Calu3 (cell line): ENCODE data around the gene SLC5A10. TPM values are rescaled to one million over a fixed set of nuclear protein-coding genes. Genes with fewer than 3 reads are reported as not detected.

Experiments
- Bru-seq: library from RNA; stranded (reverse); fragments of 400-500 nt; gene quantifications from one replicate; lab custom pipeline; 2021; lab: Mats Ljungman, UMichigan
- BruChase-seq, 2 experiments: library from RNA; stranded (reverse); fragments of 400-500 nt; gene quantifications; one replicate each; lab custom pipeline; 2021; lab: Mats Ljungman, UMichigan
- BruUV-seq: library from RNA; stranded (reverse); fragments of 400-500 nt; replicated peaks from 2 replicates; lab custom pipeline; 2021; lab: Mats Ljungman, UMichigan
- CTCF ChIA-PET: fragments of 300-600 bp; sonication (Branson Sonifier 250); formaldehyde crosslinking; loops from one replicate; lab custom pipeline; 2022; ENCODE audit warnings: antibody characterized with exemption; lab: Charles Lee
- DNase-seq: peaks from one replicate; pipeline ENCODE4 v3.0.0; 2022
- H3K27ac Mint-ChIP-seq: one replicate; pipeline ENCODE4 v1.8.0; 2022; ENCODE audit warnings: mixed read lengths; ENCODE audit not compliant: unreplicated experiment
- H3K27me3 Mint-ChIP-seq: one replicate; pipeline ENCODE4 v1.8.0; 2022; ENCODE audit warnings: mixed read lengths; ENCODE audit not compliant: unreplicated experiment
- H3K36me3 Mint-ChIP-seq: one replicate; pipeline ENCODE4 v1.8.0; 2022; ENCODE audit warnings: mild to moderate bottlenecking, moderate library complexity, mixed read lengths; ENCODE audit not compliant: insufficient read depth, unreplicated experiment
- H3K4me1 Mint-ChIP-seq: one replicate; pipeline ENCODE4 v1.8.0; 2022; ENCODE audit warnings: mild to moderate bottlenecking, low read depth, mixed read lengths; ENCODE audit not compliant: unreplicated experiment
- H3K4me3 Mint-ChIP-seq: one replicate; pipeline ENCODE4 v1.8.0; 2022; ENCODE audit warnings: mild to moderate bottlenecking, low read depth, moderate library complexity, mixed read lengths; ENCODE audit not compliant: unreplicated experiment
- H3K9me3 Mint-ChIP-seq: one replicate; pipeline ENCODE4 v1.8.0; 2022; ENCODE audit warnings: low read depth, mixed read lengths; ENCODE audit not compliant: unreplicated experiment
- intact Hi-C: fragments of 100-400 bp; cut with micrococcal nuclease; formaldehyde crosslinking; loops from one replicate; pipeline ENCODE4 v1.10.0; 2022; ENCODE audit not compliant: unreplicated experiment
- long read RNA-seq: library from polyadenylated mRNA; stranded (forward); transcript quantifications from one replicate; pipeline ENCODE4 v2.0.0, GENCODE V29; 2022
- total RNA-seq: library from RNA; stranded (reverse); gene quantifications from 2 replicates; pipeline ENCODE4 v1.2.3, GENCODE V29; 2022
- TF ChIP-seq, protein P1 (sequence below): fragments of 200-600 bp; IDR thresholded peaks from one replicate; pipeline ENCODE4 v1.8.0; 2022; ENCODE audit warnings: antibody characterized with exemption; ENCODE audit not compliant: unreplicated experiment

SLC5A10 gene
- total RNA-seq (not detected in 2 replicates), Bru-seq, nascent RNA (not detected), BruChase-seq, experiment 1, labeled RNA remaining after a 6-hour chase (percentile 8 among the genes with signal in this experiment), BruChase-seq, experiment 2, labeled RNA remaining after a 2-hour chase (percentile 3 among the genes with signal in this experiment)
- long read RNA-seq, partial matches to known transcripts: 0 of 23 reads
- long read RNA-seq, other reads (novel, unspliced or antisense): 23 of 23 reads

DNA sequence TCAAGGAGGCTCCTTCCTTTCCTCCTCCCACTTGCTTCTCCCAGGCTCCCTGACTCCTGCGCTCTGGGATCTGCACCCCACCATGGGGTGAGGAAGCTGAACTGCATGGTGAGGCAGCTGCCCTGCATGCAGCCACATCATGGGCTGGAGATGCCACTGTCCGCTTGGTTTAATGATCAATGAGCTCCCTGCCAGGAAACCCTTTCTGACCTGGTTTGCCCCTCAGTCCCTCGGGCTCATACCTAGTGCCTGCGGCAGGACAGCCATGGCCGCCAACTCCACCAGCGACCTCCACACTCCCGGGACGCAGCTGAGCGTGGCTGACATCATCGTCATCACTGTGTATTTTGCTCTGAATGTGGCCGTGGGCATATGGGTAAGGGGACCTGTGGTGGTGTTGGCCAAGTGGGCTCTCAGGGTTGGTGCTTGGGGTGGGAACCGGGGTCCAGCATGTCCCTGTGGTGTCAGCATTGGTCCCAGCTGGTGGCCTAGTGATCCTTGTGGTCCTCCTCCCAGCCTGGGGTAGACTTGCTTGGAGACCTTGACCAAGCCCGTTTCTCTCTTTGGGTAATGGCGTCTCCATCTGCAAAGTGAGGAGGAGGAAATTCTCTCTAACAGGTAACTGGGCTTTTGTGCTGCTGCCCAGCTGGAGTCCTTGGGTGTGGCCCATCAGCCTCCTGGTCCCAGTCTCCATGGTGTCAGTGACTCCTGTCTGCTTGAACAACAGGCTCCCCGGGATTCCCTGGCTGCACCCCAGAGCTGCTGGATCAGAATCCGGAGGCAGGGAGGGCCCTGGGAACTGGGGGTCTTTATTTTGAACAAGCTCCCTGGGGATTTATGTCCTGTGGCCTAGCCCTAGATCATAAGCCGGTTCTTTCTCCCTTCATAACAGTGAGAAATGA lies at the start of gene SLC5A10:
Gene SLC5A10 (plus strand): TSS at position 225 of the 902 bp plus-strand sequence. CDS start 41 bp downstream, at position 266.
- intact Hi-C loops: no loop called here

DNA sequence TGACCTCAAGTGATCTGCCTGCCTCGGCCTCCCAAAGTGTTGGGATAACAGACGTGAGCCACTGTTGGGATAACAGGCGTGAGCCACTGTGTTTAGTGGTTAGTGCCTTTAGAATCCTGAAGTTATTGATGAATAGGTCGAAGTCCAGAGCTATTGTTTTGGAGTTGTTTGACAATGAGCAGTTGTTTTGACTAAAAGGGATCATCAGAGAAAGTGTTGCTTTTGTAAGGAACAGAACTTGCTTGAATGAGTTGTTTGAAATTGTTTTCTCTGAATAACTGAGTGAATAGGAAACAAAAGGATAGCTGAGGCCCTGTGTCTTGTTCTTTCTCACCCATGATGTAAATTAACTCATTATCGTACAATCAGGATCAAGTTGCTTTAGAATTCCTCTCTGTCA lies 47.5 kb upstream of the SLC5A10 start:
- no peak overlapping the region for H3K27ac Mint-ChIP-seq
- no peak overlapping the region for H3K4me3 Mint-ChIP-seq
- H3K27me3 Mint-ChIP-seq: no peaks in the 10 kb centered on the region
- TF ChIP-seq, protein P1, sequence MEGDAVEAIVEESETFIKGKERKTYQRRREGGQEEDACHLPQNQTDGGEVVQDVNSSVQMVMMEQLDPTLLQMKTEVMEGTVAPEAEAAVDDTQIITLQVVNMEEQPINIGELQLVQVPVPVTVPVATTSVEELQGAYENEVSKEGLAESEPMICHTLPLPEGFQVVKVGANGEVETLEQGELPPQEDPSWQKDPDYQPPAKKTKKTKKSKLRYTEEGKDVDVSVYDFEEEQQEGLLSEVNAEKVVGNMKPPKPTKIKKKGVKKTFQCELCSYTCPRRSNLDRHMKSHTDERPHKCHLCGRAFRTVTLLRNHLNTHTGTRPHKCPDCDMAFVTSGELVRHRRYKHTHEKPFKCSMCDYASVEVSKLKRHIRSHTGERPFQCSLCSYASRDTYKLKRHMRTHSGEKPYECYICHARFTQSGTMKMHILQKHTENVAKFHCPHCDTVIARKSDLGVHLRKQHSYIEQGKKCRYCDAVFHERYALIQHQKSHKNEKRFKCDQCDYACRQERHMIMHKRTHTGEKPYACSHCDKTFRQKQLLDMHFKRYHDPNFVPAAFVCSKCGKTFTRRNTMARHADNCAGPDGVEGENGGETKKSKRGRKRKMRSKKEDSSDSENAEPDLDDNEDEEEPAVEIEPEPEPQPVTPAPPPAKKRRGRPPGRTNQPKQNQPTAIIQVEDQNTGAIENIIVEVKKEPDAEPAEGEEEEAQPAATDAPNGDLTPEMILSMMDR: no peak
- no TSS peak for BruUV-seq
- H3K9me3 Mint-ChIP-seq: peaks cover 3% of the 10 kb centered on the region
- CTCF ChIA-PET: no interaction called here
- H3K4me1 Mint-ChIP-seq: no peaks in the 10 kb centered on the region
- no peak for DNase-seq
- peaks cover 13% of the 10 kb centered on the region for H3K36me3 Mint-ChIP-seq
- intact Hi-C loops: no loop called here

More for the DNA sequence above, at the start of gene SLC5A10:
- CTCF ChIA-PET: no interaction called here
- peaks cover 9% of the 10 kb centered on the region for H3K4me1 Mint-ChIP-seq
- TF ChIP-seq, protein P1: no peak
- H3K9me3 Mint-ChIP-seq: no peaks in the 10 kb centered on the region
- peaks cover 6% of the 10 kb centered on the region for H3K36me3 Mint-ChIP-seq
- H3K27me3 Mint-ChIP-seq: no peaks in the 10 kb centered on the region
- BruUV-seq: no TSS peak
- H3K27ac Mint-ChIP-seq: no peak within 1 kb of the TSS
- DNase-seq: no peak
- H3K4me3 Mint-ChIP-seq: no peak within 1 kb of the TSS

DNA sequence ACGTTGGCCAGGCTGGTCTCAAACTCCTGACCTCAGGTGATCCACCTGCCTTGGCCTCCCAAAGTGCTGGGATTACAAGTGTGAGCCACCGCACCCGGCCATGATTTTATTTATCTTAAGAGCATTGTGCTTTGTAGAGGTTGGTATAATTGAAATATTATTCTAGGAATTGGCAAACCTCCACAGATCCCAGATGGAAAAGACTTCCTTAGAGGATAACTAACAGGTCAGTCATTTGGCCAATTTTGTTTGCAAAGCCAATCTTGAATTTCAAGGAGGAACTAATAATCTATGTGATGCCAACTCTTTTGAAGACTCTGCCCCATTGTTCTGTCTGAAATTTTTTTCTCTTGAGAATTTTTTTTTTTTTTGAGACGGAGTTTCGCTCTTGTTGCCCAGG lies 46.7 kb upstream of the SLC5A10 start:
- TF ChIP-seq, protein P1: no peak
- BruUV-seq: no TSS peak
- Mint-ChIP-seq H3K4me1 (no peaks in the 10 kb centered on the region), H3K36me3 (peaks cover 13% of the 10 kb centered on the region), H3K4me3 (no peak overlapping the region), H3K27ac (no peak overlapping the region), H3K27me3 (no peaks in the 10 kb centered on the region), H3K9me3 (peaks cover 3% of the 10 kb centered on the region)
- CTCF ChIA-PET: no interaction called here
- intact Hi-C loops: no loop called here
- DNase-seq: no peak

DNA sequence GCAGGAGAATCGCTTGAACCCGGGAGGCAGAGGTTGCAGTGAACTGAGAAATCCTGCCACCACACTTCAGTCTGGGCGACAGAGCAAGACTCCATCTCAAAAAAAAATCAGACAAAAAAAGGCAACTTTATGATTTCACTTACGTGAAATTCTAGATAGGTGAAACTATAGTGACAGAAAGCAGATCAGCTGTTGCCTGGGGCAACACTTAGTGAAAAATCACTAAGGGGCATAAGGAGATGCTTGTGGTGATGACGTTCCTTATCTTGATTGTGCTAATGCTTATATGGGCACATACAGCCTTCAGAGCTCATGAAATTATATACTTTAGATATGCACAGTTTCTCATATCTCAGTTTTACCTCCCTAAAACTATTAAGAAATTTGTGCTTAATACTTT lies 41.6 kb upstream of the SLC5A10 start:
- Mint-ChIP-seq H3K9me3 (peaks cover 3% of the 10 kb centered on the region), H3K36me3 (peaks cover 23% of the 10 kb centered on the region), H3K27me3 (no peaks in the 10 kb centered on the region), H3K4me3 (no peak overlapping the region), H3K27ac (no peak overlapping the region), H3K4me1 (no peaks in the 10 kb centered on the region)
- no peak for DNase-seq
- intact Hi-C loops: no loop called here
- BruUV-seq: no TSS peak
- TF ChIP-seq, protein P1: no peak
- CTCF ChIA-PET: no interaction called here
